Neural crest cell (in vitro differentiated cells): ENCODE data around the gene NTF4. TPM values are rescaled to one million over a fixed set of nuclear protein-coding genes. Genes with fewer than 3 reads are reported as not detected.

Experiments
- DNase-seq: peaks from one replicate; pipeline ENCODE4 v3.0.0; 2021; ENCODE audit warnings: low read depth, mixed read lengths, low spot score
- H3K27ac Mint-ChIP-seq: one replicate; pipeline ENCODE4 v1.8.0; 2021; ENCODE audit warnings: mild to moderate bottlenecking, mixed read lengths; ENCODE audit not compliant: unreplicated experiment
- H3K27me3 Mint-ChIP-seq: 2 replicates; pipeline ENCODE4 v1.8.0; 2021; ENCODE audit warnings: low read depth, mild to moderate bottlenecking, mixed read lengths
- H3K36me3 Mint-ChIP-seq: 2 replicates; pipeline ENCODE4 v1.8.0; 2021; ENCODE audit warnings: low read depth, mild to moderate bottlenecking, mixed read lengths
- H3K4me1 Mint-ChIP-seq: 2 replicates; pipeline ENCODE4 v1.8.0; 2021; ENCODE audit warnings: mixed read lengths
- H3K4me3 Mint-ChIP-seq: one replicate; pipeline ENCODE4 v1.8.0; 2021; ENCODE audit warnings: mild to moderate bottlenecking, mixed read lengths
- H3K9me3 Mint-ChIP-seq: 2 replicates; pipeline ENCODE4 v1.8.0; 2021; ENCODE audit warnings: mixed read lengths
- CTCF ChIP-seq: fragments of 200-600 bp; sonication (generic); conservative IDR thresholded peaks from 2 replicates; pipeline ENCODE4 v1.5.0; 2021; ENCODE audit warnings: antibody characterized with exemption, mild to moderate bottlenecking
- total RNA-seq: library from RNA; stranded (reverse); gene quantifications from 2 replicates; pipeline ENCODE4 v1.2.1, GENCODE V29; 2021

NTF4 gene
- total RNA-seq, 1 donor from 2014 or later, result not detected

GRCh38 chr19:49103331-49104085 lies 38.9 kb upstream of the NTF4 start:
- no peak for TF ChIP-seq CTCF
- Mint-ChIP-seq H3K27ac (no peak overlapping the region), H3K4me3 (no peak overlapping the region), H3K9me3 (no peaks in the 10 kb centered on the region), H3K27me3 (peaks cover 3% of the 10 kb centered on the region), H3K4me1 (peaks cover 10% of the 10 kb centered on the region), H3K36me3 (peaks cover 24% of the 10 kb centered on the region)
- DNase-seq, result no peak

- peaks cover 30% of the 10 kb centered on the region for H3K36me3 Mint-ChIP-seq
- no peak overlapping the region for H3K4me3 Mint-ChIP-seq
- no peak for DNase-seq
- peaks cover 3% of the 10 kb centered on the region for H3K27me3 Mint-ChIP-seq
- H3K4me1 Mint-ChIP-seq, result peaks cover 17% of the 10 kb centered on the region
- H3K27ac Mint-ChIP-seq, result peak overlapping the region; percentile 62
- TF ChIP-seq CTCF, result no peak
- H3K9me3 Mint-ChIP-seq, result no peaks in the 10 kb centered on the region
Measured at GRCh38 chr19:49102303-49102702, 37.7 kb upstream of the NTF4 start.

GRCh38 chr19:49101160-49101559 lies 36.5 kb upstream of the NTF4 start:
- no peak for TF ChIP-seq CTCF
- Mint-ChIP-seq H3K4me3 (peak overlapping the region; percentile 54), H3K36me3 (peaks cover 23% of the 10 kb centered on the region)

GRCh38 chr19:49098795-49099194 lies 34.2 kb upstream of the NTF4 start:
- Mint-ChIP-seq H3K27me3 (no peaks in the 10 kb centered on the region), H3K36me3 (peaks cover 23% of the 10 kb centered on the region), H3K4me1 (peaks cover 13% of the 10 kb centered on the region), H3K4me3 (no peak overlapping the region), H3K27ac (no peak overlapping the region), H3K9me3 (no peaks in the 10 kb centered on the region)
- DNase-seq, result no peak
- TF ChIP-seq CTCF, result no peak

More at GRCh38 chr19:49101160-49101559, 36.5 kb upstream of the NTF4 start:
- H3K27ac Mint-ChIP-seq, result no peak overlapping the region
- H3K4me1 Mint-ChIP-seq, result peaks cover 13% of the 10 kb centered on the region
- no peaks in the 10 kb centered on the region for H3K27me3 Mint-ChIP-seq
- no peaks in the 10 kb centered on the region for H3K9me3 Mint-ChIP-seq
- DNase-seq, result no peak

- Mint-ChIP-seq H3K9me3 (no peaks in the 10 kb centered on the region), H3K4me1 (peaks cover 13% of the 10 kb centered on the region), H3K27ac (no peak overlapping the region), H3K27me3 (no peaks in the 10 kb centered on the region), H3K4me3 (peak overlapping the region; percentile 61), H3K36me3 (peaks cover 23% of the 10 kb centered on the region)
- peak; percentile 79 for DNase-seq
- TF ChIP-seq CTCF, result peak; percentile 99
Measured at GRCh38 chr19:49097453-49098288, 33.1 kb upstream of the NTF4 start.
